Rectal smooth muscle tissue (tissue), 1 donor: ENCODE results near the gene EZR.
"Not testable (repeated sequence)": the region's sequence is repeated elsewhere in the genome, so short reads cannot be mapped to it uniquely, and the experiment has no call there.

Experiments used
- H3K27ac ChIP-seq: one replicate; pipeline ENCODE4 v1.7.0; 2013; ENCODE audit warnings: low read depth, low read length, inconsistent platforms
- H3K27me3 ChIP-seq: one replicate; pipeline ENCODE4 v1.7.0; 2013; ENCODE audit warnings: low read length; ENCODE audit not compliant: control insufficient read depth, insufficient read depth
- H3K36me3 ChIP-seq: one replicate; pipeline ENCODE4 v1.7.0; 2013; ENCODE audit warnings: low read length; ENCODE audit not compliant: control insufficient read depth, insufficient read depth
- H3K4me1 ChIP-seq: one replicate; pipeline ENCODE4 v1.7.0; 2013; ENCODE audit warnings: low read length; ENCODE audit not compliant: control insufficient read depth, insufficient read depth
- H3K4me3 ChIP-seq: one replicate; pipeline ENCODE4 v1.7.0; 2013; ENCODE audit warnings: low read length
- H3K9ac ChIP-seq: one replicate; pipeline ENCODE4 v1.7.0; 2013; ENCODE audit warnings: low read length

The EZR gene

GRCh38 chr6:158837684-158838625 is 18.8 kb upstream of the EZR start:
- no peak overlapping the region for H3K27ac ChIP-seq

GRCh38 chr6:158836625-158837311 is 17.6 kb upstream of the EZR start:
- no peak overlapping the region for H3K27ac ChIP-seq
- H3K27me3 ChIP-seq: no peaks in the 10 kb centered on the region
- no peak overlapping the region for H3K9ac ChIP-seq
- no peaks in the 10 kb centered on the region for H3K36me3 ChIP-seq
- no peaks in the 10 kb centered on the region for H3K4me1 ChIP-seq
- no peak overlapping the region for H3K4me3 ChIP-seq

More at GRCh38 chr6:158837684-158838625, 18.8 kb upstream of the EZR start:
- Histone ChIP-seq H3K9ac (no peak overlapping the region), H3K4me1 (no peaks in the 10 kb centered on the region), H3K4me3 (no peak overlapping the region), H3K27me3 (no peaks in the 10 kb centered on the region), H3K36me3 (no peaks in the 10 kb centered on the region)

GRCh38 chr6:158835616-158836221 is 16.6 kb upstream of the EZR start:
- H3K4me1 ChIP-seq: no peaks in the 10 kb centered on the region
- no peaks in the 10 kb centered on the region for H3K27me3 ChIP-seq
- no peak overlapping the region for H3K9ac ChIP-seq
- H3K27ac ChIP-seq: no peak overlapping the region
- no peak overlapping the region for H3K4me3 ChIP-seq
- no peaks in the 10 kb centered on the region for H3K36me3 ChIP-seq

- Histone ChIP-seq H3K27ac (no peak overlapping the region), H3K36me3 (no peaks in the 10 kb centered on the region), H3K9ac (no peak overlapping the region), H3K4me3 (no peak overlapping the region), H3K27me3 (no peaks in the 10 kb centered on the region), H3K4me1 (no peaks in the 10 kb centered on the region)
Observed at GRCh38 chr6:158834675-158835385, 15.7 kb upstream of the EZR start.

- not testable (repeated sequence) for H3K9ac ChIP-seq, H3K27ac ChIP-seq, H3K4me3 ChIP-seq, H3K4me1 ChIP-seq, H3K36me3 ChIP-seq, H3K27me3 ChIP-seq
Observed at GRCh38 chr6:158832807-158833206, 13.6 kb upstream of the EZR start.

- H3K27ac ChIP-seq: no peak overlapping the region
- H3K27me3 ChIP-seq: no peaks in the 10 kb centered on the region
- H3K4me3 ChIP-seq: no peak overlapping the region
- H3K9ac ChIP-seq: no peak overlapping the region
- no peaks in the 10 kb centered on the region for H3K36me3 ChIP-seq
- H3K4me1 ChIP-seq: no peaks in the 10 kb centered on the region
Observed at GRCh38 chr6:158832026-158832425, 12.9 kb upstream of the EZR start.

GRCh38 chr6:158831571-158831970 is 12.4 kb upstream of the EZR start:
- no peak overlapping the region for H3K9ac ChIP-seq
- H3K27me3 ChIP-seq: no peaks in the 10 kb centered on the region
- H3K4me3 ChIP-seq: no peak overlapping the region
- no peak overlapping the region for H3K27ac ChIP-seq
- no peaks in the 10 kb centered on the region for H3K36me3 ChIP-seq
- H3K4me1 ChIP-seq: no peaks in the 10 kb centered on the region

- H3K4me3 ChIP-seq: no peak overlapping the region
- no peaks in the 10 kb centered on the region for H3K36me3 ChIP-seq
- H3K4me1 ChIP-seq: no peaks in the 10 kb centered on the region
- no peaks in the 10 kb centered on the region for H3K27me3 ChIP-seq
- no peak overlapping the region for H3K27ac ChIP-seq
- H3K9ac ChIP-seq: no peak overlapping the region
Observed at GRCh38 chr6:158830736-158831135, 11.6 kb upstream of the EZR start.

GRCh38 chr6:158828807-158829206 is 9.6 kb upstream of the EZR start:
- Histone ChIP-seq H3K4me3 (no peak overlapping the region), H3K9ac (no peak overlapping the region), H3K36me3 (no peaks in the 10 kb centered on the region), H3K4me1 (no peaks in the 10 kb centered on the region), H3K27me3 (no peaks in the 10 kb centered on the region), H3K27ac (no peak overlapping the region)

- Histone ChIP-seq H3K9ac (no peak overlapping the region), H3K36me3 (no peaks in the 10 kb centered on the region), H3K27ac (no peak overlapping the region), H3K4me3 (no peak overlapping the region), H3K4me1 (no peaks in the 10 kb centered on the region), H3K27me3 (no peaks in the 10 kb centered on the region)
Observed at GRCh38 chr6:158826819-158827501, 7.8 kb upstream of the EZR start.

GRCh38 chr6:158825951-158826306 is 6.8 kb upstream of the EZR start:
- Histone ChIP-seq H3K9ac (no peak overlapping the region), H3K36me3 (no peaks in the 10 kb centered on the region), H3K4me3 (no peak overlapping the region), H3K27ac (no peak overlapping the region), H3K4me1 (no peaks in the 10 kb centered on the region), H3K27me3 (no peaks in the 10 kb centered on the region)
